Memory B cell (primary cell): ENCODE results near the gene DSCAM.

Source experiments
- ATAC-seq: fragments of 150-1000 bp; cut with Tn5 transposase; 2 replicates; pipeline ENCODE4 v1.10.0; 2021; ENCODE audit warnings: low read depth, mild to moderate bottlenecking, moderate library complexity
- DNase-seq, 2 donors: peaks; one replicate each; pipeline ENCODE4 v3.0.0; 2022; ENCODE audit warnings: low spot score in 2 of 2
- H3K27ac Mint-ChIP-seq: one replicate; pipeline ENCODE4 v1.8.0; 2022; ENCODE audit warnings: mild to moderate bottlenecking, moderate library complexity, mixed read lengths
- H3K27me3 Mint-ChIP-seq: one replicate; pipeline ENCODE4 v1.8.0; 2022; ENCODE audit warnings: mixed read lengths
- H3K36me3 Mint-ChIP-seq: one replicate; pipeline ENCODE4 v1.8.0; 2022; ENCODE audit warnings: mild to moderate bottlenecking, mixed read lengths
- H3K4me1 Mint-ChIP-seq: one replicate; pipeline ENCODE4 v1.8.0; 2022; ENCODE audit warnings: mixed read lengths
- H3K4me3 Mint-ChIP-seq: one replicate; pipeline ENCODE4 v1.8.0; 2022; ENCODE audit warnings: mild to moderate bottlenecking, moderate library complexity, mixed read lengths
- H3K9me3 Mint-ChIP-seq: one replicate; pipeline ENCODE4 v1.8.0; 2022; ENCODE audit warnings: mixed read lengths

DSCAM gene

DNA sequence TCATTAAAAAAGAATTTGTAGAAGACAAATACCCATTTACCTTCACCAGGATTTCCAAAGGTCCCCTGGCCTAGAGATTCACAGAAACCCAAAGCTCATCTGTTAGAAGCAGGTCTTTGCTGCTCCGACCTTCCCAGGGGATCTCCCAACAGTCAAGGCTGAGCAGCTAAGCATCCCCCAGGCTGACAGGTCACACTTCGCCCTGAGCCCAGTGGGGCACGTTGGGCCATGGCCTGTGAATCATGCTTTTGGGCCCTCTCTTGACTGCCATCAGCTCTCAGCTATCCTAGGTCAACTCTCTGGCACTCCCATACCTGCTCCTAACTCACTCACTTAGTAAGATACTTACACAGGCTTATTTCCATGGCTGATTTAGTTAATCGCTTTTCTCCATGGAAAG, 157.7 kb downstream of the DSCAM start:
- ATAC-seq (no peak), DNase-seq (no peak)
- Mint-ChIP-seq H3K27ac (no peak overlapping the region), H3K9me3 (peaks cover 2% of the 10 kb centered on the region), H3K4me3 (no peak overlapping the region), H3K27me3 (peaks cover 2% of the 10 kb centered on the region), H3K36me3 (no peaks in the 10 kb centered on the region), H3K4me1 (no peaks in the 10 kb centered on the region)

DNA sequence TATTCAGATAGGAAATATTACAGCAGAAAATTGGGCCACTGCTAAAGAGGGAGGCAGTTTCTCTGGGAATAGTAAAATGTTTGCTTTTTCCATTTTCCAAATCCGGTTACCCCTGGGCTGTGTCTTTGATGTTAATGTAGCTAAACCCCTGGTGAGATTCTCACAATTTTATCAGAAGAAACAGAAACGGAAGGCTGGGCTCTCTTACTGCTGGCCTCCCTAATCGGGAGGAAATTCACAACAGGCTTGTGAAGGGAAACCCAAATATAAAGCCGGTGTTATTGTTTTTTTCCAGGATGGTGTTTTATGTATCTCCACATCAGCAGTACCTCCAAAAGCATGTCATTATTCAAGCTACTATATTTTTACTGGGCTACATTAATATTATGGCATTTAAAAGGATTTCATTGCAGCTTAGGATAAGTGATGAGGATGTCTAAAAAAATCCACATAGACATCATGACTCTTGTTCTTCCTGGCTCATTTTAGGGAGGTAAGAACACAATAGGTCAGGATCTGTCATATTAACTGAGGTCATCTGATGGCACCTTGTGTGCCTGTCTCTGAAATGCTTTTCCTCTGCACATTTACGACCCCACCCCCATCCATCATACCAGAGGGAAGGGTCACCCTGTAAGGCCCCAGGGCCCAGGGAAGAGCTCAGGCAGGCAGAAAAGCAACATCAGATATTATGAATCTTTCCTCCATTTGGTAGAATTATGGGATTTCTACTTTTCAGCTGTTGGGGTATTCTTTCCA, 158.7 kb downstream of the DSCAM start:
- ATAC-seq: no peak
- peaks cover 4% of the 10 kb centered on the region for H3K9me3 Mint-ChIP-seq
- no peaks in the 10 kb centered on the region for H3K36me3 Mint-ChIP-seq
- H3K27me3 Mint-ChIP-seq: peaks cover 2% of the 10 kb centered on the region
- no peak for DNase-seq
- no peak overlapping the region for H3K4me3 Mint-ChIP-seq
- H3K27ac Mint-ChIP-seq: no peak overlapping the region
- no peaks in the 10 kb centered on the region for H3K4me1 Mint-ChIP-seq

GRCh38 chr21:40687625-40688024, 159.3 kb downstream of the DSCAM start:
- DNase-seq: no peak
- no peak overlapping the region for H3K4me3 Mint-ChIP-seq
- H3K9me3 Mint-ChIP-seq: peaks cover 7% of the 10 kb centered on the region
- ATAC-seq: no peak
- no peak overlapping the region for H3K27ac Mint-ChIP-seq
- peaks cover 2% of the 10 kb centered on the region for H3K27me3 Mint-ChIP-seq
- no peaks in the 10 kb centered on the region for H3K4me1 Mint-ChIP-seq
- H3K36me3 Mint-ChIP-seq: no peaks in the 10 kb centered on the region

- DNase-seq (no peak), ATAC-seq (no peak)
- peaks cover 12% of the 10 kb centered on the region for H3K9me3 Mint-ChIP-seq
- H3K27me3 Mint-ChIP-seq: peaks cover 2% of the 10 kb centered on the region
- no peaks in the 10 kb centered on the region for H3K4me1 Mint-ChIP-seq
- no peak overlapping the region for H3K27ac Mint-ChIP-seq
- peaks cover 3% of the 10 kb centered on the region for H3K36me3 Mint-ChIP-seq
- no peak overlapping the region for H3K4me3 Mint-ChIP-seq
These were observed 160.4 kb downstream of the DSCAM start for GRCh38 chr21:40686526-40686925.

- Mint-ChIP-seq H3K27me3 (peaks cover 2% of the 10 kb centered on the region), H3K27ac (no peak overlapping the region), H3K9me3 (peaks cover 12% of the 10 kb centered on the region), H3K36me3 (peaks cover 3% of the 10 kb centered on the region), H3K4me1 (no peaks in the 10 kb centered on the region), H3K4me3 (no peak overlapping the region)
- ATAC-seq (no peak), DNase-seq (no peak)
These were observed 161.8 kb downstream of the DSCAM start for GRCh38 chr21:40685141-40685540.

DNA sequence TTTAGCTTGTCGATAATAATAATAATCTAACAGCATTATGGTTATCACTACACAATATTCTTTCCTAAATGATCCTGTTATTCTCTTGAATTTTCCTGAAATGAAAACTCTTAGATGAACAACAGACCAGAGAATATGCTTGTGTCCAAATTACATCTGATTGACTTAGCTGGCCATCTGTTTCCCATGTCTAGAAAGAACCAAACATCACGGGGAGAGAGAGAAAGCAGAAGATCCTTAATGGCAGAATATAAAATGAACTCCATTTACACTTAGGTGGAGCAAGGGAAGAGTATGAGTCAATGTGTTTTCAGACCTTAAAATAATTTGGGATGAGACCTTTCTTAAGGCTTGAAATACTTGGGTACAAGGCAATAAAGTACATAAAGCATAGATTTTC, 162.2 kb downstream of the DSCAM start:
- H3K27me3 Mint-ChIP-seq: peaks cover 2% of the 10 kb centered on the region
- no peak for ATAC-seq
- DNase-seq: no peak
- H3K27ac Mint-ChIP-seq: no peak overlapping the region
- H3K4me1 Mint-ChIP-seq: no peaks in the 10 kb centered on the region
- H3K4me3 Mint-ChIP-seq: no peak overlapping the region
- peaks cover 3% of the 10 kb centered on the region for H3K36me3 Mint-ChIP-seq
- peaks cover 12% of the 10 kb centered on the region for H3K9me3 Mint-ChIP-seq

- Mint-ChIP-seq H3K9me3 (peaks cover 12% of the 10 kb centered on the region), H3K27me3 (peaks cover 2% of the 10 kb centered on the region), H3K27ac (no peak overlapping the region), H3K36me3 (peaks cover 3% of the 10 kb centered on the region), H3K4me3 (no peak overlapping the region), H3K4me1 (no peaks in the 10 kb centered on the region)
- DNase-seq: no peak
- ATAC-seq: no peak
These were observed 163.6 kb downstream of the DSCAM start for GRCh38 chr21:40683349-40683748.

DNA sequence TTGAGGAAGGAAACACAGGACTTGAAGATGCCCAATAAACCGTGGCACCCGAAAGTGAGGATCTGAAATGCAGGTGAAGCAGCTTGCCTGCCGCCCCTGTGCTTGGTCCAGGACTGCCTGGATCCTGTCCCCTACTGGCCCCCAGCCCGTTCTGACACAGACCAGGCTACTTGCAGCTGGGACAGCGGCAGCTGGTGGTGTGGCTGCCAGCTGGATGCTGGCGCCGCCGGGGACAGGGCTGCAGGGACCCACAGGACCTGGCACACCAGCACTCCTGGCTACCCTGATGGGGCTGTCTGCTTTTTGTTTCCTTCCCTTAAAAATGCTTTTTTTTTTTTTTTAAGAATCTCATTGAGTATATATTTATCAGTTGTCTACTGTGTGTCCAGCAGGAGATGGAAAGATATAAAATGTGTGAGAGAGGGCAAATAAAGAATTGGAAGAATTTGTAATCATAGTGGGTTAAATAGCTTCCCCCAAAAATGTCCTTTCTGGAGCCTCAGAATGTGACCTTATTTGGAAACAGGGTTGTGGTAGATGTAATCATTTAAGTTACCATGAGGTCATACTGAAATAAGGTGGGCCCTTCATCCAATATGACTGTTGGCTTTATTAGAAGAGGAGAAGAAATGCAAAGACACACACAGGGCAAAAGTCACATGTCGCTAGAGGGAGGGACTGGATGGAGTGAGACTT, 165.6 kb downstream of the DSCAM start:
- H3K4me1 Mint-ChIP-seq: no peaks in the 10 kb centered on the region

DNA sequence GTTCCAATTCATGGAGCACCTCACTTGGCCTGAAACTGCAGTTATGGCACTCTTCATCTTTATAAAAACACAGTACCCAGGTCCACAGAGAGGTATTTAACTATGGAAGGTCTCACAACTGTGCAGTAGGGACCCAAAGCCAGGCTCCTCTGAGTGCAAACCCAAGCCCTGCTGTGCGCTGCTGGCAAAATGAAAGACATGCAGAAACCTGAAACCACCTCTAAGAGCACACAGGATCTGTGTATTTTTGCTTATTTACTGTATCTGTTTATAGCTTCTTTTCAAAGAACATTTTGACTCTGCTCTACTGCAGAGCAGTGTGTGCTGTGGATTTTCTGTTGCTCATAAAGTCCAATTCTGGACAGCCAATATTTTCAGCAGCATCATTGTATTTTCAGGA, 166.6 kb downstream of the DSCAM start:
- no peak overlapping the region for H3K27ac Mint-ChIP-seq
- peaks cover 10% of the 10 kb centered on the region for H3K9me3 Mint-ChIP-seq
- H3K36me3 Mint-ChIP-seq: peaks cover 3% of the 10 kb centered on the region
- no peaks in the 10 kb centered on the region for H3K27me3 Mint-ChIP-seq
- no peaks in the 10 kb centered on the region for H3K4me1 Mint-ChIP-seq
- ATAC-seq (no peak), DNase-seq (no peak)
- no peak overlapping the region for H3K4me3 Mint-ChIP-seq

More for the DNA sequence above, 165.6 kb downstream of the DSCAM start:
- Mint-ChIP-seq H3K36me3 (peaks cover 3% of the 10 kb centered on the region), H3K27me3 (peaks cover 2% of the 10 kb centered on the region), H3K9me3 (peaks cover 12% of the 10 kb centered on the region), H3K4me3 (no peak overlapping the region), H3K27ac (no peak overlapping the region)
- DNase-seq (no peak), ATAC-seq (no peak)

GRCh38 chr21:40678681-40679284, 168.2 kb downstream of the DSCAM start:
- no peak overlapping the region for H3K27ac Mint-ChIP-seq
- peaks cover 10% of the 10 kb centered on the region for H3K9me3 Mint-ChIP-seq
- ATAC-seq: no peak
- H3K36me3 Mint-ChIP-seq: peaks cover 3% of the 10 kb centered on the region
- H3K4me3 Mint-ChIP-seq: no peak overlapping the region
- H3K27me3 Mint-ChIP-seq: no peaks in the 10 kb centered on the region
- H3K4me1 Mint-ChIP-seq: no peaks in the 10 kb centered on the region
- DNase-seq: no peak

DNA sequence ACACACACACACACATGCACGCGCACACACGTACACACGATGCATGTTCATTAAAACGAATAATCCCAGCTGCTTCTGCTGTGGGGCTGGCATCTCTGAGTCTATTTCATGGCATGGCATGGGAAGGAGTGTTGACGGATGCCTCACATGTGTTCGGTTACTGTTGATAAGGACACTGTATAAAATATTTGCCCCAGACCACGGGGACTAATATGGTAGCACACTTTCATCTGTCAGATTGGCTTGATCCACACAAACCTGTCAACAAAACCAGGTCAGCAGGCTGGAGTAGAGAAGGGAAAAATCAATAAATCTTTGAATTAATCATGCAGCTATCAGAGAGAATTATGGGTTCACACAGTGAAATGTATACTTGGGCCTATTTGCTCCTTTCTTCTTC, 171.9 kb downstream of the DSCAM start:
- H3K4me1 Mint-ChIP-seq: no peaks in the 10 kb centered on the region
- no peaks in the 10 kb centered on the region for H3K9me3 Mint-ChIP-seq
- DNase-seq: no peak
- no peaks in the 10 kb centered on the region for H3K27me3 Mint-ChIP-seq
- H3K36me3 Mint-ChIP-seq: no peaks in the 10 kb centered on the region
- no peak overlapping the region for H3K27ac Mint-ChIP-seq
- no peak for ATAC-seq
- H3K4me3 Mint-ChIP-seq: no peak overlapping the region

DNA sequence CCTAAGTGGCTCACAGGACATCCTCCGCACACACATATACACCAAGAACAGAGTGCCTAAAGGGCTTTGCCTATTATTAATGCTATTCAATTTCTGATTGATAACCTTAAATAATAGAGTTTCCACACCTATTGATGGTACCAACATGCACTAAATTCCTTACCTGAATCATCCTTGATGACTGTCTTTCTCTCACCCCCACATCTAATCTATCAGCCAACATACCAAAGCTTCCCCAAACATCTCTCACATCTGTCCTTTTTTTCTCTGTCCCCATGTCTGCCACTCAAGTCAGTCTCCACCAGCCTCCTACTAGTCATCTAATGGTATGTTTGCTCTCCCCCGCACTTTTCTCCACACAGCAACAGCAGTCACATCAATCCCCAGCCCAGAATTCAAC, 174.4 kb downstream of the DSCAM start:
- Mint-ChIP-seq H3K4me1 (no peaks in the 10 kb centered on the region), H3K27ac (no peak overlapping the region), H3K9me3 (no peaks in the 10 kb centered on the region), H3K4me3 (no peak overlapping the region), H3K36me3 (no peaks in the 10 kb centered on the region), H3K27me3 (no peaks in the 10 kb centered on the region)
- ATAC-seq: no peak
- no peak for DNase-seq

DNA sequence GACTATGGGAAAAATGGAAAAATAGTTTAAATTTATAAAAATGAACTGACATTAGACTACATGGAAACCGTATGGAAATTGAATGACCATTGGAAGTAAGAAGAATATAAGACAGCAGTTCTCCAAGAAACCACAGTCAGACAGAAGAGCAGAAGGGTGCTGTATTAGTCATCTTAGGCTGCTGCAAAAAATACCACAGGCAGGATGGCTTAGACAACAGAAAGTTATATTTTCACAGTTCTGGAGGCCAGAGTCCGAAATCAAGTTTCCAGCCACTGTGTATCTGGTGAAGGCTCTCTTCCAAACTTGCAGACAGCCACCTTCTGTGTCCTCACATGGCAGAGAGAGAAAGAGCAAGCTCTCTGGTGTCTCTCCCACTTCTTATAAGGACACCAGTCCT, 175.2 kb downstream of the DSCAM start:
- Mint-ChIP-seq H3K27me3 (no peaks in the 10 kb centered on the region), H3K4me1 (no peaks in the 10 kb centered on the region), H3K36me3 (no peaks in the 10 kb centered on the region), H3K4me3 (no peak overlapping the region), H3K9me3 (no peaks in the 10 kb centered on the region), H3K27ac (no peak overlapping the region)
- DNase-seq: no peak
- ATAC-seq: no peak

- Mint-ChIP-seq H3K27me3 (no peaks in the 10 kb centered on the region), H3K9me3 (no peaks in the 10 kb centered on the region)
These were observed 178.2 kb downstream of the DSCAM start for GRCh38 chr21:40668555-40669275.

More at GRCh38 chr21:40668555-40669275, 178.2 kb downstream of the DSCAM start:
- Mint-ChIP-seq H3K4me1 (no peaks in the 10 kb centered on the region), H3K27ac (no peak overlapping the region), H3K36me3 (no peaks in the 10 kb centered on the region), H3K4me3 (no peak overlapping the region)
- ATAC-seq: no peak
- no peak for DNase-seq
